ENCODE results near the gene KRTAP29-1. TPM values are rescaled to one million over a fixed set of nuclear protein-coding genes. Genes with fewer than 3 reads are reported as not detected.

The KRTAP29-1 gene
- polyA plus RNA-seq, 2 of the 4 experiments (the other 2 are of a cell fraction), result not detected

GRCh38 chr17:41325126-41325525 is 22.5 kb upstream of the KRTAP29-1 start:
- 82% methylated on average over 10 of the region's 10 CpGs for WGBS (ENCODE audit: missing lambda C conversion rate)
- Histone ChIP-seq H3K9me3 (peaks cover 7% of the 10 kb centered on the region), H3K4me3 (no peak overlapping the region), H3K27ac (no peak overlapping the region), H3K4me2 (no peak overlapping the region), H3K4me1 (no peaks in the 10 kb centered on the region)
- ATAC-seq, result no peak
- no peak for FAIRE-seq
- POLR2A ChIA-PET, result no interaction called here
- no peak for DNase-seq (ENCODE audit: low read depth in 1 of 2, low spot score in 1 of 2)
- CTCF ChIA-PET, result interaction anchor here (0.5 to 1.2 kb wide), 3 partner anchors 30 to 323 kb away, joined by 3 to 5 read pairs (median 5); no protein-coding TSS in a partner anchor
- no peak for TF ChIP-seq ESRRA (IDR thresholded peaks at IDR 0.05; ENCODE audit: borderline replicate concordance, low read length)
- TF ChIP-seq MAZ (IDR thresholded peaks at IDR 0.05; ENCODE audit: borderline replicate concordance, low read depth, low read length), result no peak
- no peak for TF ChIP-seq ELK1 (IDR thresholded peaks at IDR 0.05; ENCODE audit: low read depth, low read length)
- TF ChIP-seq RCOR1 (IDR thresholded peaks at IDR 0.05; ENCODE audit: low read depth, low read length), result no peak
- no peak for TF ChIP-seq RFX5 (IDR thresholded peaks at IDR 0.05)
- no peak for TF ChIP-seq RARB (CRISPR knock-in tag; IDR thresholded peaks at IDR 0.05)
- TF ChIP-seq NPAS2 (CRISPR knock-in tag; IDR thresholded peaks at IDR 0.05; ENCODE audit: borderline replicate concordance), result no peak
- no peak for TF ChIP-seq HMGXB4 (CRISPR knock-in tag; IDR thresholded peaks at IDR 0.05; ENCODE audit: borderline replicate concordance)
- TF ChIP-seq HOXA7 (CRISPR knock-in tag; IDR thresholded peaks at IDR 0.05), result no peak

GRCh38 chr17:41324180-41325075 is 21.8 kb upstream of the KRTAP29-1 start:
- no peak overlapping the region for H3K27ac ChIP-seq
- CTCF ChIA-PET, result interaction anchor here (0.7 to 4.7 kb wide), 14 partner anchors 7 to 467 kb away, joined by 3 to 58 read pairs (median 14); partner anchors contain the start of genes KRT33A and KRTAP29-1
- no peaks in the 10 kb centered on the region for H3K4me1 ChIP-seq
- ATAC-seq (peak; percentile 51 to 74; a peak in 4 of 6 replicates), FAIRE-seq (no peak), DNase-seq (ENCODE audit: low read depth in 1 of 2, low spot score in 1 of 2) (peak; percentile 26 to 48)
- WGBS (ENCODE audit: missing lambda C conversion rate), result 66% methylated on average over 16 of the region's 16 CpGs
- H3K9me3 ChIP-seq, result peaks cover 13% of the 10 kb centered on the region
- POLR2A ChIA-PET, result no interaction called here
- no peak overlapping the region for H3K4me3 ChIP-seq
- H3K4me2 ChIP-seq, result no peak overlapping the region
- TF ChIP-seq USF2 (IDR thresholded peaks at IDR 0.05), result no peak
- TF ChIP-seq MAFK (IDR thresholded peaks at IDR 0.05; ENCODE audit: partially characterized antibody), result no peak
- peak; percentile 48 to 59; a peak in 4 of 5 replicates for TF ChIP-seq RAD21 (conservative IDR thresholded peaks at IDR 0.05 in 1 of 2, IDR thresholded peaks at IDR 0.05 in 1 of 2)
- TF ChIP-seq NFE2L2 (conservative IDR thresholded peaks at IDR 0.05; ENCODE audit: low read length), result no peak
- TF ChIP-seq KDM5A (IDR thresholded peaks at IDR 0.05), result no peak
- no peak for TF ChIP-seq POLR2AphosphoS2 (conservative IDR thresholded peaks at IDR 0.05; ENCODE audit: low read length)
- TF ChIP-seq BCL3 (IDR thresholded peaks at IDR 0.05), result no peak
- TF ChIP-seq FOSL2 (IDR thresholded peaks at IDR 0.05), result no peak
- no peak for TF ChIP-seq FOSL2 (CRISPR knock-in tag; IDR thresholded peaks at IDR 0.05)
- TF ChIP-seq RNF2 (IDR thresholded peaks at IDR 0.05; ENCODE audit: borderline replicate concordance, low read depth), result no peak
- TF ChIP-seq EHF (CRISPR knock-in tag; IDR thresholded peaks at IDR 0.05), result no peak
- no peak for TF ChIP-seq CEBPB (IDR thresholded peaks at IDR 0.05)
- no peak for TF ChIP-seq NR3C1 (IDR thresholded peaks at IDR 0.05)
- TF ChIP-seq CTCF (IDR thresholded peaks at IDR 0.05), result peak; percentile 53
- peak; percentile 63 for TF ChIP-seq SMC3 (IDR thresholded peaks at IDR 0.05)
- no peak for TF ChIP-seq FOXS1 (CRISPR knock-in tag; IDR thresholded peaks at IDR 0.05)
- no peak for TF ChIP-seq ZC3H11A (IDR thresholded peaks at IDR 0.05)
- TF ChIP-seq RARB (CRISPR knock-in tag; IDR thresholded peaks at IDR 0.05), result no peak
- no peak for TF ChIP-seq GATA3 (IDR thresholded peaks at IDR 0.05; ENCODE audit: borderline replicate concordance)

Data from A549 (cell line).